Neural cell (in vitro differentiated cells): Measurements from ENCODE around the gene SMIM35. TPM values are rescaled to one million over a fixed set of nuclear protein-coding genes. Genes with fewer than 3 reads are reported as not detected.

Source experiments
- H2AFZ ChIP-seq: fragments of 200-600, 300-800 bp; sonication (generic), shearing (Covaris generic); 2 replicates; pipeline ENCODE4 v1.6.0; 2014; ENCODE audit warnings: low read depth, mild to moderate bottlenecking, antibody characterized with exemption, low read length, moderate library complexity
- H3F3A ChIP-seq: fragments of 200-600 bp; shearing (Covaris generic); 2 replicates; pipeline ENCODE4 v1.6.1; 2016; ENCODE audit warnings: mild to moderate bottlenecking, moderate library complexity, mixed read lengths, antibody characterized with exemption, low read length; ENCODE audit not compliant: insufficient read depth, poor library complexity, severe bottlenecking
- H3K27ac ChIP-seq: fragments of 200-600, 300-800 bp; sonication (generic), shearing (Covaris generic); 2 replicates; pipeline ENCODE4 v1.5.1; 2014; ENCODE audit warnings: mild to moderate bottlenecking, low read length, moderate library complexity
- H3K27me3 ChIP-seq: fragments of 300-800, 200-600 bp; sonication (generic), shearing (Covaris generic); 2 replicates; pipeline ENCODE4 v1.6.0; 2014; ENCODE audit warnings: mild to moderate bottlenecking, low read depth, low read length, moderate library complexity; ENCODE audit not compliant: insufficient read depth
- H3K36me3 ChIP-seq: fragments of 300-800, 200-600 bp; sonication (generic), shearing (Covaris generic); 2 replicates; pipeline ENCODE4 v1.5.1; 2014; ENCODE audit warnings: mild to moderate bottlenecking, antibody characterized with exemption, low read length, moderate library complexity; ENCODE audit not compliant: insufficient read depth
- H3K4me2 ChIP-seq: fragments of 300-800, 200-600 bp; sonication (generic), shearing (Covaris generic); 2 replicates; pipeline ENCODE4 v1.6.0; 2014; ENCODE audit warnings: mild to moderate bottlenecking, low read length
- H3K4me3 ChIP-seq: fragments of 300-800, 200-600 bp; sonication (generic), shearing (Covaris generic); 2 replicates; pipeline ENCODE4 v1.5.1; 2014; ENCODE audit warnings: mild to moderate bottlenecking, low read length, moderate library complexity
- H3K79me2 ChIP-seq: fragments of 200-600 bp; shearing (Covaris generic); replicated peaks from 2 replicates; pipeline ENCODE4 v1.6.0; 2014; ENCODE audit warnings: mild to moderate bottlenecking, low read length, moderate library complexity; ENCODE audit not compliant: insufficient read depth
- H3K9ac ChIP-seq: fragments of 300-800, 200-600 bp; sonication (generic), shearing (Covaris generic); 2 replicates; pipeline ENCODE4 v1.6.1; 2016; ENCODE audit warnings: mild to moderate bottlenecking, low read length, mixed read lengths
- H3K9me2 ChIP-seq: fragments of 200-600 bp; shearing (Covaris generic); 2 replicates; pipeline ENCODE4 v1.6.1; 2016; ENCODE audit warnings: mild to moderate bottlenecking, low read length, mixed read lengths; ENCODE audit not compliant: insufficient read depth
- H3K9me3 ChIP-seq: fragments of 200-600, 300-800 bp; sonication (generic), shearing (Covaris generic); 2 replicates; pipeline ENCODE4 v1.6.1; 2016; ENCODE audit warnings: mild to moderate bottlenecking, mixed run types, low read length, moderate library complexity, mixed read lengths
- H4K20me1 ChIP-seq: fragments of 200-600 bp; shearing (Covaris generic); 2 replicates; pipeline ENCODE4 v1.6.1; 2016; ENCODE audit warnings: mild to moderate bottlenecking, mixed run types; ENCODE audit not compliant: insufficient read depth
- EP300 ChIP-seq: fragments of 450-650 bp; conservative IDR thresholded peaks from 2 replicates; pipeline ENCODE4 v1.6.1; 2014; ENCODE audit warnings: antibody characterized with exemption, mild to moderate bottlenecking, moderate library complexity; ENCODE audit not compliant: poor library complexity, severe bottlenecking
- EZH2 ChIP-seq: fragments of 200-600, 300-800 bp; shearing (Covaris generic), sonication (generic); IDR thresholded peaks from 2 replicates; pipeline ENCODE4 v1.6.1; 2014; ENCODE audit warnings: antibody characterized with exemption, low read length, borderline replicate concordance, mild to moderate bottlenecking; ENCODE audit not compliant: insufficient read depth, poor library complexity, severe bottlenecking
- MXI1 ChIP-seq: fragments of 450-650 bp; conservative IDR thresholded peaks from 2 replicates; pipeline ENCODE4 v1.6.1; 2014; ENCODE audit warnings: antibody characterized with exemption, mild to moderate bottlenecking; ENCODE audit not compliant: poor library complexity, severe bottlenecking
- POLR2AphosphoS5 ChIP-seq: IDR thresholded peaks from 2 replicates; pipeline ENCODE4 v1.6.1; 2012
- RAD21 ChIP-seq: fragments of 450-650 bp; conservative IDR thresholded peaks from 2 replicates; pipeline ENCODE4 v1.6.1; 2014; ENCODE audit warnings: antibody characterized with exemption, mild to moderate bottlenecking, moderate library complexity
- SMC3 ChIP-seq: fragments of 450-650 bp; conservative IDR thresholded peaks from 2 replicates; pipeline ENCODE4 v1.6.1; 2014; ENCODE audit warnings: antibody characterized with exemption, mild to moderate bottlenecking, moderate library complexity; ENCODE audit not compliant: poor library complexity
- TAF1 ChIP-seq: IDR thresholded peaks from 2 replicates; pipeline ENCODE4 v1.6.1; 2012; ENCODE audit warnings: low read depth
- polyA plus RNA-seq: library from polyadenylated mRNA; depleted of rRNA; stranded (reverse); fragments of >200 nt; gene quantifications from 2 replicates; pipeline ENCODE4 v1.2.3, GENCODE V29; 2014
- TF ChIP-seq, protein P1 (sequence below): IDR thresholded peaks from 2 replicates; pipeline ENCODE4 v1.6.1; 2012; ENCODE audit warnings: borderline replicate concordance
- TF ChIP-seq, protein P2 (sequence below): fragments of 450-650 bp; IDR thresholded peaks from 2 replicates; pipeline ENCODE4 v1.5.1; 2014; ENCODE audit warnings: antibody characterized with exemption, mild to moderate bottlenecking, moderate library complexity; ENCODE audit not compliant: poor library complexity, severe bottlenecking

The SMIM35 gene
- polyA plus RNA-seq, 1 donor from 2014 or later: not detected

DNA sequence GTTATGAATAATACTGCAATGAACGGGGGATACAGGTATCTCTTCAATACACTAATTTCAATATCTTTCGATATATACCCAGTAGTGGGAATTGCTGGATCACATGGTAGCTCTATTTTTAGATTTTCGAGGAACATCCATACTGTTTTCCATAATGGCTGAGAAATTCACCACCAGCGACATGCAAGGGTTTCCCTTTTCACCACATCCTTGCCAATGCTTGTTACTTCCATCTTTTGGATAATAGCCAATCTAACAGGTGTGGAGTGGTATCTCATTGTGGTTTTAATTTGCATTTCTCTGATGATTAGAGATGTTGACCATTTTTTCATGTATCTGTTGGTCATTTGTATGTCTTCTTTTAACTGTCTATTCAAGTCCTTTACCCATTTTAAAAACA is 94.6 kb downstream of the SMIM35 start:
- Histone ChIP-seq H3K9me3 (no peaks in the 10 kb centered on the region), H3K4me3 (no peak overlapping the region), H3K36me3 (no peaks in the 10 kb centered on the region), H3K9ac (no peak overlapping the region), H3K9me2 (no peaks in the 10 kb centered on the region), H4K20me1 (no peaks in the 10 kb centered on the region), H3K27ac (no peak overlapping the region), H3K4me2 (no peak overlapping the region), H3F3A (no peaks in the 10 kb centered on the region), H3K27me3 (peaks cover 7% of the 10 kb centered on the region), H2AFZ (no peak overlapping the region), H3K79me2 (no peaks in the 10 kb centered on the region)
- TF ChIP-seq SMC3: no peak
- TF ChIP-seq MXI1: no peak
- no peak for TF ChIP-seq RAD21
- no peak for TF ChIP-seq EP300
- no peak for TF ChIP-seq EZH2
- TF ChIP-seq, protein P1, sequence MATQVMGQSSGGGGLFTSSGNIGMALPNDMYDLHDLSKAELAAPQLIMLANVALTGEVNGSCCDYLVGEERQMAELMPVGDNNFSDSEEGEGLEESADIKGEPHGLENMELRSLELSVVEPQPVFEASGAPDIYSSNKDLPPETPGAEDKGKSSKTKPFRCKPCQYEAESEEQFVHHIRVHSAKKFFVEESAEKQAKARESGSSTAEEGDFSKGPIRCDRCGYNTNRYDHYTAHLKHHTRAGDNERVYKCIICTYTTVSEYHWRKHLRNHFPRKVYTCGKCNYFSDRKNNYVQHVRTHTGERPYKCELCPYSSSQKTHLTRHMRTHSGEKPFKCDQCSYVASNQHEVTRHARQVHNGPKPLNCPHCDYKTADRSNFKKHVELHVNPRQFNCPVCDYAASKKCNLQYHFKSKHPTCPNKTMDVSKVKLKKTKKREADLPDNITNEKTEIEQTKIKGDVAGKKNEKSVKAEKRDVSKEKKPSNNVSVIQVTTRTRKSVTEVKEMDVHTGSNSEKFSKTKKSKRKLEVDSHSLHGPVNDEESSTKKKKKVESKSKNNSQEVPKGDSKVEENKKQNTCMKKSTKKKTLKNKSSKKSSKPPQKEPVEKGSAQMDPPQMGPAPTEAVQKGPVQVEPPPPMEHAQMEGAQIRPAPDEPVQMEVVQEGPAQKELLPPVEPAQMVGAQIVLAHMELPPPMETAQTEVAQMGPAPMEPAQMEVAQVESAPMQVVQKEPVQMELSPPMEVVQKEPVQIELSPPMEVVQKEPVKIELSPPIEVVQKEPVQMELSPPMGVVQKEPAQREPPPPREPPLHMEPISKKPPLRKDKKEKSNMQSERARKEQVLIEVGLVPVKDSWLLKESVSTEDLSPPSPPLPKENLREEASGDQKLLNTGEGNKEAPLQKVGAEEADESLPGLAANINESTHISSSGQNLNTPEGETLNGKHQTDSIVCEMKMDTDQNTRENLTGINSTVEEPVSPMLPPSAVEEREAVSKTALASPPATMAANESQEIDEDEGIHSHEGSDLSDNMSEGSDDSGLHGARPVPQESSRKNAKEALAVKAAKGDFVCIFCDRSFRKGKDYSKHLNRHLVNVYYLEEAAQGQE: no peak

DNA sequence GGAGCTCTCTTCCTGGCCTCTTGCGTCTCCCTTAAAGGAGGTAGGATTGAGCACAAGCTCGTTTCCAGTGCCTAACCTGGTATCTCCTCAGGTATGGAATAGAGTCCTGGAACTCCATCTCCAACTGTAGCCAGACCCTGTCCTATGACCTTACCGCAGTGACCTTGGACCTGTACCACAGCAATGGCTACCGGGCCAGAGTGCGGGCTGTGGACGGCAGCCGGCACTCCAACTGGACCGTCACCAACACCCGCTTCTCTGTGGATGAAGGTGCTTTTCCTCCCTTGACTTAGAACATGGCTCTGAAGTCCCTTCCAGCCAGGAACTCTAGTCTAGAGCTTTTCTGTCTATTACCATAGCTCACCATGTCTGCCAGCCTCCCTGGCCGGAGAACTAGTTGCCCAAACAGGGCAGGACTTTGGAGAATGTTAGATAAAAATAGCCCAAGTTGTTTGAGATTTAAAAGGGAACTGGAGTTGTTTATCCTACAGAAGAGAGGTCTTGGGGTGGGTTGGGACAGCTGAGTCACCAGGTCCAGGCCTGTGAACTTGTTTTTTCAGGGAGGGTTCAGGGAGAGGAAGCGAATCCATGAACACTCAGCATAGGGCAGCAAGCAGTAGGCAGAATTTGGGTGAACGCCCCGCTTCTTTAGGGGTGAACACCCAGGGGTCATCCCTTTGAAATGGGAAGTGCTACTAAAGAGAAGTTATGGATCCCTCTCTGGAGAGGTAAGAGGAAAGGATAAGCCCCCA is 97.2 kb downstream of the SMIM35 start:
- TF ChIP-seq EZH2 (no peak), POLR2AphosphoS5 (no peak), TAF1 (no peak), RAD21 (no peak)
- TF ChIP-seq, protein P2, sequence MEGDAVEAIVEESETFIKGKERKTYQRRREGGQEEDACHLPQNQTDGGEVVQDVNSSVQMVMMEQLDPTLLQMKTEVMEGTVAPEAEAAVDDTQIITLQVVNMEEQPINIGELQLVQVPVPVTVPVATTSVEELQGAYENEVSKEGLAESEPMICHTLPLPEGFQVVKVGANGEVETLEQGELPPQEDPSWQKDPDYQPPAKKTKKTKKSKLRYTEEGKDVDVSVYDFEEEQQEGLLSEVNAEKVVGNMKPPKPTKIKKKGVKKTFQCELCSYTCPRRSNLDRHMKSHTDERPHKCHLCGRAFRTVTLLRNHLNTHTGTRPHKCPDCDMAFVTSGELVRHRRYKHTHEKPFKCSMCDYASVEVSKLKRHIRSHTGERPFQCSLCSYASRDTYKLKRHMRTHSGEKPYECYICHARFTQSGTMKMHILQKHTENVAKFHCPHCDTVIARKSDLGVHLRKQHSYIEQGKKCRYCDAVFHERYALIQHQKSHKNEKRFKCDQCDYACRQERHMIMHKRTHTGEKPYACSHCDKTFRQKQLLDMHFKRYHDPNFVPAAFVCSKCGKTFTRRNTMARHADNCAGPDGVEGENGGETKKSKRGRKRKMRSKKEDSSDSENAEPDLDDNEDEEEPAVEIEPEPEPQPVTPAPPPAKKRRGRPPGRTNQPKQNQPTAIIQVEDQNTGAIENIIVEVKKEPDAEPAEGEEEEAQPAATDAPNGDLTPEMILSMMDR: no peak
- TF ChIP-seq, protein P1: no peak
- Histone ChIP-seq H3K9me2 (no peaks in the 10 kb centered on the region), H3K9ac (no peak overlapping the region), H3K36me3 (no peaks in the 10 kb centered on the region), H3K27me3 (peaks cover 30% of the 10 kb centered on the region), H3K4me3 (no peak overlapping the region), H3K79me2 (no peaks in the 10 kb centered on the region), H4K20me1 (no peaks in the 10 kb centered on the region), H3F3A (no peaks in the 10 kb centered on the region), H3K9me3 (no peaks in the 10 kb centered on the region), H2AFZ (no peak overlapping the region), H3K4me2 (no peak overlapping the region), H3K27ac (no peak overlapping the region)
